NOMO-1 (cell line): Measurements from ENCODE around the gene MEAK7.
"Not testable (repeated sequence)": the region's sequence is repeated elsewhere in the genome, so short reads cannot be mapped to it uniquely, and the experiment has no call there.

Experiments used
- DNase-seq, 2 experiments: peaks; one replicate each; lab custom pipeline; 2025; ENCODE audit not compliant: unreplicated experiment in 2 of 2; lab: John Stamatoyannopoulos, UW

MEAK7 gene

DNA sequence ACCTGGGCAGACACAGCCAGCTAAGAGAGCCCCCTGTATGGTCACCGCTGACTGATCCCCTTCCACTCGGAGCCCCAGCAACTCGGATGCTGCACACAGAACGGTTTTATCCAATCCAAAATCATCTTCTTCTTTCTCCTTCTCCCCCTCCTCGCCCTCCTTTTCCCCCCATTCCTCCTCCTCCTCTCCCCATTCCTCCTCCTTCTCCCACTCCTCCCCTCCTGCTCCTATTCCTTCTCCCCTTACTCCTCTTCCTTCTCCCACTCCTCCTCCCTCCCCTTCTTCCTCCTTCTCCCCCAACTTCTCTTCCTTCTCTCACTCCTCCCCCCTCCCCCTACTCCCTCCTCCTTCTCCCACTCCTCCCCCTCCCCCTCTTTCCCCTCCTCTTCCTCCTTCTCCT, 30.4 kb upstream of the MEAK7 start:
- no peak for DNase-seq

DNA sequence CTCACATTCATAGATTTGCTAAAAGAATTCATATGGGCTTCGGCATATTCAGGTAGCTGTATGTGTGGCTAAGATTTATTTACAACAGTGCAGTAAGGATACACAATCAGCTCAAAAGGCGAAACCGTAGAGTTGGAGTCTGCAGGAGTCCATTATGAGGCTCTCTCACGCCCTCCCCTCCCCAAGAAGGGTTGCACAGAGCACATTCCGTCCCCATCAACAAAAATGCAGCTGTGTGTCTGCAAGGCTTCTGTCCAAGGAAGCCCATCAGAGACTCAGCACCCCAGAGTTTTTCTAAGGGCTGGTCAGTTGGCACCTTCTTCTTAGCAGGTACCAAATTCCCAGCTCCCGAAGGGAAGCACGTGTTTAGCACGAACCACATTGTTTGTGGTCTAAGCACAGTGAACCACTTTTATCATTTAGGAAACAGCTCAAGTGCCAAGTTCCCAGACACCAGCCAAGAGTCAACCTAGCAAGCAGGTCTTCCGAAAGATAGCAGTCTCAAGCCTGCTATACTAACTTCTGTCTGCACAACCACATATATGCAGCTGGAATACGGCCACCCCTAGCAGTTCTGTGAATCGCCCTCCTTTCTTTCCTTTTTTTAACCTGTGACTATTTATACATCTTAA, 28.5 kb upstream of the MEAK7 start:
- no peak for DNase-seq

DNA sequence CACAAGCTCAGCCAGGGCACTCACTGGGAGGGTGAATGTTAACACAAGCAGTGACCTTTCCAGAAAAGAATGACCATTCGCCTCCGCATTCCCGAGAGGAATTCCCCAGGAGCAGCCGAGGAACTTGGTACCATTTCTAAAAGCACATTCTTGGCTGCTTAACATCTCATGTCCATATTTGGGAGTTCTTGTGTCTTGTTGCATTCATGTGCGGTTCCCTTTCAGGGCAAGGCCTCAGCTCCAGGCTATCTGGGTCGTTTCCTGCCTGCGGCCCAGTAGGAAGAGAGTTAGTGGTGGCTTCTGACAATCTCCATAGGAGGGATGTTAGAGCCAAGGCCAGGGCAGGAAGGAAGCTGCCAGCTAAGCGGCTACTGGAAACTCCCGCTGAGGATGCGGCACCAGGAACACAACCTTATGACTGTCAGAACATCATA, 27.8 kb upstream of the MEAK7 start:
- DNase-seq, result no peak

DNA sequence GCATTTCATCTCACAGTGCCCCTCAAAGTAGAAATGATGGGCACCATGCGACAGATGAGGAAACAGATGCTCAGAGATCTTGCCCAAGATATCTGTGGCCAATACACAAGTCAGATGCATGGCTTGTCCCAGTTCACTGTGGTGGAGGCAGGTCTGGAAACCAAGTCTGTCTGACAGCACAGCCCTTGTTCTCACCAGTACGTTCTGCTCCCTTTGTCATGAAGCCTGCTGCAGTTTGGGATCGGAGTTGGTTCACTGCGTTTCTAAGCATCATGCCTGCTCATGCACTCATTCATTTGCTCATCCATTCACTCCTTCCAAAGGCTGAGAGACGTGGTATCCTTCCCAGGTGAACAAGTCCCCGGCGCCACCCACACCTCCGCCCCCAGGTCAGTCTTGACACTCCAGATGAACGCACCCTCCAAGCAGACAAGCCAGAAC, 27.2 kb upstream of the MEAK7 start:
- DNase-seq, result no peak

DNA sequence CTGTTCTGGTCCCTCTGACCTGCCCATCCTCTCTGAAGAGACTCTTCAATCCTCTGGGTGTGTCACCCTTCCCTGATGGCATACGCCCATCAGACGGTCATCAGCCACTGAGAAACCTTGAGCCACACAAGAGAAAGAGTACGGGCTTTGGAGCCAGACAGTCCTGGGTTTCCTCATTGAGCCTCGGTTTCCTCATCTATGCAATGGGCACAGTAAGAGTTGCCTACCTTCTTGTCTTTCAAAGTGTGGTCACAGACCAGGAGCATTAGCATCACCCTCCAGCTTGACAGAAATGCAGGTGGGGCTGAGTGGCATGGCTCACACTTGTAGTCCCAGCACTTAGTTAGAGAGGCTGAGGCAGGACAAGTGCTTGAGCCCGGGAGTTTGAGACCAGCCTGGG, 26.1 kb upstream of the MEAK7 start:
- DNase-seq, result no peak

DNA sequence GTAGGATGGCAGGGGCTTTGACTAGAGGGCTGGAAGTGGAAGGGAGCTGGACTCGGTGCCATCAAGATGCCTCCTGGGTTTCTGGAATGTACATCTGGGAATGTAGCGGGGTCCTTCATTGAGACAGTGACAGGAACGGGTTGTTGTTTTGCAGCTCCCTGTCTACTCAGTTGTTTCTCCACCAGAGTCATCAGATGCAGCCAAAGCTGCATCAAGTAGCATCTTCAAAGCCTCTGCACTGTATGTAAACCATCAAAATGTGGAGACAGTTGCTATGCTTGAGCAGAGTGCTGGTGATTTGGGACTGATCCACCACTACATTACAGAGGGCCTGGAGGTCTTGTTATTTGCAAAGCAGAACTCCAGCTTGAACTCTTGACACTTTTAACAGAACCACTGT, 25.1 kb upstream of the MEAK7 start:
- no peak for DNase-seq

DNA sequence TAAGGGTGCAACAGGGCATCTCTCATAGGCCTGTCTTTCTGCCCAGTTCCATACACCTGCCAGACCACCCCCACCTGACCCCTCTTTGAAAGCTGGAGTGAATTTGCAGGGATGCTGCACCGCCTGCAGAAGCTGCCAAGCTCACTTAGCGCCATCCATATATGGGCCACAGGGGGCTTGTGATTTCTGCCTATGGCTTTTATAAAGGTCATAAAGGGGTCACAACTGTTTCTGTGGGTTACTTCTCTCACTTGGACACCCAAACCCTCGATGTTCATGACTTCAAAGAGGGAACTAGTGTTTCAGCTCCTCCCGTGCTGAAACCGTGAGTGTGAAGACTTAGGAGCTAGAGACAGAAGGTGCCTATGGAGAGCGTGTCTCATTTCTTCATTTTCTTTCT, 23.9 kb upstream of the MEAK7 start:
- DNase-seq, result peak in 1 of 2 experiments; percentile 30

DNA sequence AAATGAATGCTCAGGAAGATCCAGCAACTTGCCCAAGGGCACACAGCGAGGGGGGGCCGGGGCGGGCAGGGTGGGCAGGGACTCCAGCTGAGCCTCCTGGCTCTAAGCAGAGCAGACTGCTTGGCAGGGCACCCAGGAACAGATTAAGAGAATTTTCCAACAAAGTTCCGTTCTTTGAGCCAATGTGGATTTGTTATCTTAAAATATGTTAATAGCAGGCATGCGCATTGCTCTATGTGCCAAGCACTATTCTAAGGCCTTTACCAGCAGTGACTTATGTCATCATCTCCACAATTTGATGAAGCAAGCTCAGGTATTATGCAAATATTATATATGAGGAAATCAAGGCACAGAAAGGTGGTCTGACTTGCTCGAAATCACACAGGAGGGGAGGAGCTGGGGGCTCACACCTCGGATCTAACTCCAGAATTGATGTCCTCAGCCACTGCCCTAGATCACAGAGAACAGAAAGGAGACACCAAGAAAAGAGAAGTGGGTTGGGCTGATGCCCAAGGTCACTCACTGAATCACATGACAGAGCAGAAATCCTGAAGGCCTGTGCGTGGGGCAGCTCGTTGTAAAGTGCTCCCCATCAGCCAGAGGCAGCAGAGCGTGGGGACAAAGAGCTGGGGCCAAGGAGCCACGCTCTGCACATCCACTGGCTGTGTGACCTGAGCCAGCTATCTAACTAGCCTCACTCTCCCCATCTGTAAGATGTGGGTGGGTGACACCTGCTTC, 23.2 kb upstream of the MEAK7 start:
- DNase-seq, result peak; percentile 45 to 67

DNA sequence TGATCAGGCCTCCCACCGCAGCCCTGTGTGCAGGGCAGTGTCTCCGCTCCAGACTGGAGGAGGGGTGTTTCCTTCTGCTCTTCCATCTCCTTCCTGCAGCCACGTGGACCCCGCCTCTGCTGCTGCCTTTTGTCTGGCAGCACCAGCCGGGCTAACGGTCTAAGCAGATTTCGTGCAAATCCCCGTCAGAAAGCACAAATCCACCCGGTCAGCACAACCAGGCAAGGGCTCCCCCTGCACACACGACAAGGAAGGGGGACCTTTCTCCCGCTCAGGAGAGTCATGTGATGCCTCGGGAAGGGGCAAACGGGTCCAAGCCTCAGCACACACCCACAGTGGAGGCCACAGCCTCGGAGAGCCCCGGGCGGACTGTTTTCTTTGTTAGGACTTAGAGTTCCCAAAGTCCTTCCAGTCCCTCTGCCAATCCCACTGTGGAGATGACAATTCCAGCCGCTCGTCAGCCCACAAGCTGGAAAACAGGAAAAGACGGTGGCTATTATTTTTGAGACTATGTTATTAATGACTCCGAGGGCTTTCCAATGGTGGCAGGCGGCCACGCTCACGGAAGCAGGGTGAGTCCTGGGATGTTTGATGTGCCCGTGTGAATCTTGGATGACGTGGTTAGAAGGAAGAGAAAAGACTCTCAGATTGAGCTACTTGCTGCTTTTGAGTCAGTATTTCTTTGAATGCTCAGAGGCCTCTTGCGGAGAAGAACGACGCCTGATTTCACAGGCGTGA, 22.5 kb upstream of the MEAK7 start:
- DNase-seq, result no peak

DNA sequence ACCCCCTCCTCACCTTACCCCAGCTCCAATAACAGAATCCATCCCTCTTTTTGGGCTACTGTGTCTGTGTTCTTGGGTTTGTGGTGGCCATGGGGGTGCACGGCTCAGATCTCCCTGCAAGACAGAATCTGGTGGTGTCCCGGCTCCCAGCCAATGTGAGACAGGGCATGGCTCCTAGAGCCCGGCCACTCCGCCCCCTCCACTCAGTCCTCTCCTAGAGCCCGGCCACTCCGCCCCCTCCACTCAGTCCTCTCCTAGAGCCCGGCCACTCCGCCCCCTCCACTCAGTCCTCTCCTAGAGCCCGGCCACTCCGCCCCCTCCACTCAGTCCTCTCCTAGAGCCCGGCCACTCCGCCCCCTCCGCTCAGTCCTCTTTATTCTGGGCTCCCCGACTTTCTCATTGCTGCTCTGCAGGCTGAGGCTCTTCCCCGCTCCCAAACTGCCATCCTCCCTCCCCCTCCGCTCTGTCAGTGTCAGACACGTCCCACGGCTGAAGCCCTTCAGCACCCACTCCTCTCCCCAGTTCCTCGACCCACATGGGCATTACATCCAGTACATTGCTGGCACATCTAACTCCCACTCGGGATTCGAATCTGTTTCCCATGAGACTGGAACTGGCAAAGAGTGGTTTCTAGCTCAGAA, 20.6 kb upstream of the MEAK7 start:
- DNase-seq, result not testable (repeated sequence)

DNA sequence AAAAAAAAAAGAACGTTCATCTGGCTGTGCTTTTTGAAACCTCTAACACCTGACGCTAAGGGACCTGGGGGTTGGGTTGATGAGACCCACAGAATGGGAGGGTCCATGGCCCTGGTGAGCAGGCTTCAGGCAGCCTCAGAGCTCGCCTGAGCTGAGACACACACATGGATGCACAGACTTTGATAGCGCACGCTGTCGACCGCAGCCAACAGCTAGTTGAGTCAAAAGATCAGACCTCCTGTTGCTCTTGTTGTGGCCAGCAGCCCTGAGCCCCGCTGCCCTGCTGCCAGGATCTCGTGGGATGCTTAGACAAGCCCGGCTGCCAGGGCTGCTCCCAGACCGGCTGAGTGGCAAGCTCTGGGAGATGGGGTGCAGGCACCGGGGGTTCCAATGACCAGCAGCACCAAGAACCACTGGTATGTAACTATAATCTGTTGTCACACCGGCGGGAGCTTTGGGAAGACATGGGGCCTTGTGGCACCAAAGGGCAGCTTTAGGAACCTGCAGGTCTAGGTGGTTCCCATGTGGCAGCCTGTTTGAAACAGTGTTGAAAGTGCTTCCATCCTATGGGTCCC, 20.0 kb upstream of the MEAK7 start:
- no peak for DNase-seq

DNA sequence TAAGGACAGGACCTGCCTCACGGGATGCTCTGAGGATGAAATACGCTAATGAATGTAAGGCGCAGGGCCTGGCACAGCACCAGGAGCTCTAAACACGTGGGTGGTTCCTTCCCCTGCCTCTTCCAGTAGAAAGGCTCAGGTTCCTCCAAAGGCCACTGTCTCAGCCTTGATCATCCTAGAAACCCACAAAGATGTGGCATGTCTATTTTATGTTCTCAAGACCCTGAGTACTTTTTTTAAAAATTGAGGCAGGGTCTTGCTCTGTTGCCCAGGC, 17.0 kb upstream of the MEAK7 start:
- DNase-seq, result no peak

DNA sequence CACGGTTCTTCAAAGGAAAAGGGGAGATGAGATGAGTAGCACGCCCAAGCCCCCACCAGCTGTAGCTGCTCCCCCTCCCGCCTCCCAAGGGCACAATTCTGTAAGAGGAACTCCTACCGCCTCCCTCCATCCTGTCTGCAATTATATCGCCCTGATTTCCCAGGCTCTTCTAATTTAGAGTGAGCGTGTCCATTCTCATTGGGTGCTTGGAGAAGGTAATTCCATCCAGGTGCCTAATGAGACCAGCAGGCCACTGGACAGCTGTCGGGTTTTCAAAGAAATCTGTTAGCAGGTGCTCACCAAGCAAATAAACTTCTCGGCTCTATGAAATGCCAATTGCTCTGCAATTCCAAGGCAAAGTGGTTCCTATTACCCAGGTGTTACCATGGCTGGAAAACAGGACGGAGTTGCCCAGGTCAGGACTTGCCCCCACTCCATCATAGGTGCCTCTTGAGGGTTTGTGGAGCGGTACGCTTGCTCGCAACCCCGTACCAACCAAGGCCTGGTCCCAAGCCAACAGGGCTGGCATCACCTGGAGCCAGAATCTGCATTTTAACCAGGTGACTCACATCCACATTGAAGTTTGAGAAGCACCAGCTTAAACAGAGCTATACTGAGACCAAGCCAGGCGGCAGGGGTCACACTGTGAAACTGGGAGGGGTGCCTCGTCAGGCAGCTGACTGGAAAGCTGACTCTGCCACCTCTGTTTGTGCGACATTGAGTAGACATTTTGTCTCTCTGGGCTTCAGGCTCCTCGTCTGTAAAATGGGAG, 16.5 kb upstream of the MEAK7 start:
- no peak for DNase-seq

DNA sequence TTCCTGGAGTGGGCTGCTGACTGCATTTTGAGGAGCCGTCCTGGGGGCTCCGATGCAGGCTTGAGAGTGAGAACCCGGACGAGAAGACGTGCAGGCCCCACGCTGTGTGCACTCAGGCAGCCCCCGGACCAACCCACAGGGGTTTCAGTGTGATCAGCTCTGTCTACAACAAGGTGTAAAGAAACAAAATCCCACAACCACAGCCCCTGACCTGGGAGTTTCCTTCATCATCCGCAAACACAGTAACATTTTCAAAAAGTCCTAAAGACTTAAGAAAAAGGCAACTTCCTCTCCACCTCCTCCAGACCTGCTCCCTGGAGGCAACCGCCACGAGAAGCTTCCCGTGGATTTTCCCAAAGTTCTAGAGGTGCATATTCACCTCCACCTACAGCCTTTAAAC, 15.4 kb upstream of the MEAK7 start:
- no peak for DNase-seq

DNA sequence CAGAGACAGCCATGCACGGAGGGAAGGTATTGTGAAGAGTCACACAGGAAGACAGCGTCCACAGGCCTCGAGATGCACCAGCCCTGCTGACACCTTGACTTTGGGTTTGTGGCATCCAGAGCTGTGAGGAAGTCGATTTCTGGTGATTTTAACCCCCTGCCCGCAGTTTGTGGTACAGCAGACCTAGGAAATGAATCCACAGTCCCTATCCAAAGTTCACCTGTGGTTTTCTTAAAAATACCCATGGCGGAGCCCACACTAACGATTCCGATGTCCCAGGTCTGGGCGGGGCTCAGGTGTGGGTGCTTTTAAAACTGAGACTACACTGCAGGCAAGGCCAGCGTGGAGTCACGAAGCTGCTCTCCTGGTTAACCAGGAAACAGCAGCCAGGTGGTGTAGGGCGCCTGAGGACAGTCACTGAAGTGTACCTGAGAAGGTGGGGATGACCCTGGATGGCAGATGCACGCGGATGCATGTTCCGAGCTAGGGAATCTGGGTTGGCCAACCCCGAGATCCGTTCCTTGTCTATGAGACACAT, 14.4 kb upstream of the MEAK7 start:
- no peak for DNase-seq

DNA sequence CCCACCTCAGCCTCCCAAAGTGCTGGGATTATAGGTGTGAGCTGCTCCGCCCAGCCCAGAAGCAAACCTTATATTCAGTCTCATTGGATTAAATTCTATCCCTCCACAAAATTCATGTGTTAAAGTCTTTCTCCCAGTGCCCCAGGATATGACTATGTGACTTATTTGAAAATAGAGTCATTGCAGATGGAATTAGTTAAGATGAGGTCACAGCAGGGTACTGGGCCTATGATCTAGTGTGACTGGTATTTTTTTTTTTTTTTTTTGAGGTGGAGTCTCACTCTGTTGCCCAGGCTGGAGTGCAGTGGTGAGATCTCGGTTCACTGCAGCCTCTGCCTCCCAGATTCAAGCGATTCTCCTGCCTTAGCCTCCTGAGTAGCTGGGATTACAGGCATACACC, 13.8 kb upstream of the MEAK7 start:
- DNase-seq, result not testable (repeated sequence)

DNA sequence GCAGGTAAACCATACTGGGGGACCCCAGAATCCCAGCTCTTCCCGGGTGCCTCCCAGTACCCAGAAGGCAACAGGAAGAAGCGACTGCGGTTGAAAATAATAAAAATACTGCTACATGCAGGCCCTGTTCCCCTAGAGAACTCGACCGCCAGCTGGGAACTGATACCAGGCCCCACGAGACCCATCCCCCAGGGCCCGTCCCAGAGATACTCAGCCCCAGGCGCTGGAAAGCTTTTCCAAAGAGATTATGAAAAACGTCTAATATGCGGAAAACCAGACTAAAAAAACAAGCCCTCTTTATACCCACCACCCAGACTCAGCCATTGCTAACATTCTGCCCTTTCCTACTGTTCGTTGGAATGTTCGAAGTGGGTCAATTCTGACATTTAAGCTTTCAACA, 12.9 kb upstream of the MEAK7 start:
- no peak for DNase-seq

DNA sequence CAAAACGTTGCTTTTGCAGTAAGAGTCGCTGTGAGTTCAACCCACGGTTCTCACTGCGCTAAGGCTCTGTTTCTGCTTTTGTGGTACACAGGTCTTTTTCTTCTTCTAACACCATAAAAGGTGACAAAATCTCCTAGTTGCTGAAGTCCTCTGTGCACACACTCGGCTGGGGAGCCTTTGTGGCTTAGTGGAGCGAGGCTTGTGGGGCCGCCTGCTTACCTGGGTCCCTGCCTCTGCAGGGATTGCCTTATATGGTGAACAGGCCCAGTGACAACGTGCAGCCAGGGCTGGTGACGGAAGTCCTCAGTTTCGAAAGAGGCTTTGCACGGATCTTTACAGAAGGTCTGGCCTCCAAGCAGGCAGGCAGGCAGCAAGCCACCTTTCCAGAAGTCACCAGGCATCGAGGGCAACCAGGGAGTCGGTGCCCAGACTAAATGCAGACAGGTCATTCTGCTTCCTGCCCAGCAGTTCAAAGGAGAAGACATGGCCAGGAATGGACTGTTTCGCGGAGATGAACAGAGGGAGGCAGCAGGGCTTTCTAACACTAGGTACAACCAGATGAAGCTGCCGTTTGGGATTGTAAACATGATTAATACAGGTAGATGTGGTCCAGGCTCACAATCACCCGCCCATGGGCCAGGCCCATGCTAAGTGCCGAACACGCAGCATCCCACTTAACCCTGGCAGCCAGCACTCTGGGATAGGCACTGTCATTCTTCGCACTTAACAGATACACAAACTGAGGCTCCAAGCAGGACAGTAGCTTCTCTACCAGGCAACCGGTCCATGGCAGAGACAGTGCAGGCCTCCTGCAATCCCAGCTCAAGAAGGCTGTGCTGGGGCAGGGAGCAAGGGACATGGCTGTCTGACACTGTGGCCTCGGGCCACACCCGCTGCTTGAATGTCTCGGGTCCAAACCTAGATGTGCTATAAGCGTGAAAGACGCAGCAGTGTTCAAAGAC, 10.7 kb upstream of the MEAK7 start:
- peak; percentile 90 to 94 for DNase-seq

DNA sequence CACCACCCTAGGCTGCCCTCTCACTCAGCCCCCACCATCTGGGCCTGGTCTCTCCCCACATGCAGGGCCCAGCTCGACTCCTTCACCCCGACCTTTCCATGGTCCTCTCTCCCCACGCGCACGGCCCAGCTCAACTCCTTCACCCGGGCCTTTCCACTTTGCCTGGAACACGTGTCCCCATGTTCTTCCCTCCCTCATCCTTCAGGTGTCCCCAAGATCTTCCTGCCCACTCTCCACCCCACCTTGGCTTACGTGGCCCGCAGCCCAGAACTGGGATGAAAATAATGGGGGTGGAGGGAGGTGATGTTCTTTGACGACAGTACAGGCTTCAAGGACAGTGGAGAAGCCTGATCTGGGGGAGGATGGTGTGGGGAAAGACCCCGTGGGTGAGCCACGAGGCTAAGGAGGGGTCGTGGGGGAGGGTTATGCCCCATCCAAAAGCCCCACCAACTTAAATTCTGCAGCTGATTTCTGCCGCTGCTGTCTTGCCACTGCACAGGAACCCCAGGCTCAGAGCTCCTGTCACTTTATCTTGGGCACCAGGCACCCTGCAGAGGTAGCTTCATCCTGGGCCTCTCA, 9.9 kb upstream of the MEAK7 start:
- no peak for DNase-seq
